Smooth muscle cell (in vitro differentiated cells): ENCODE results near the gene SLCO3A1. TPM values are rescaled to one million over a fixed set of nuclear protein-coding genes. Genes with fewer than 3 reads are reported as not detected.

Source experiments
- DNase-seq: peaks from one replicate; lab custom pipeline; 2025; ENCODE audit not compliant: unreplicated experiment; lab: John Stamatoyannopoulos, UW
- H2AFZ ChIP-seq: fragments of 200-600 bp; sonication (generic); 2 replicates; pipeline ENCODE4 v1.6.0; 2016; ENCODE audit warnings: antibody characterized with exemption, low read depth, mild to moderate bottlenecking
- H3F3A ChIP-seq: fragments of 200-600 bp; sonication (generic); 2 replicates; pipeline ENCODE4 v1.6.0; 2017; ENCODE audit warnings: antibody characterized with exemption, low read depth
- H3K27ac ChIP-seq: fragments of 200-600 bp; sonication (generic); 2 replicates; pipeline ENCODE4 v1.5.1; 2016; ENCODE audit warnings: low read depth, mild to moderate bottlenecking
- H3K27me3 ChIP-seq: fragments of 200-600 bp; sonication (generic); 2 replicates; pipeline ENCODE4 v1.6.1; 2016; ENCODE audit warnings: low read depth, mild to moderate bottlenecking
- H3K36me3 ChIP-seq: fragments of 200-600 bp; sonication (generic); 2 replicates; pipeline ENCODE4 v1.5.1; 2016; ENCODE audit warnings: low read depth
- H3K4me1 ChIP-seq: fragments of 200-600 bp; sonication (generic); 2 replicates; pipeline ENCODE4 v1.5.1; 2016; ENCODE audit warnings: low read depth
- H3K4me2 ChIP-seq: fragments of 200-600 bp; sonication (generic); 2 replicates; pipeline ENCODE4 v1.6.0; 2016; ENCODE audit warnings: mild to moderate bottlenecking
- H3K4me3 ChIP-seq: fragments of 200-600 bp; sonication (generic); 2 replicates; pipeline ENCODE4 v1.5.1; 2016; ENCODE audit warnings: mild to moderate bottlenecking
- H3K79me2 ChIP-seq: fragments of 200-600 bp; sonication (generic); 2 replicates; pipeline ENCODE4 v1.6.0; 2016; ENCODE audit warnings: low read depth, mild to moderate bottlenecking
- H3K9ac ChIP-seq: fragments of 200-600 bp; sonication (generic); 2 replicates; pipeline ENCODE4 v1.6.0; 2016; ENCODE audit warnings: low read depth
- H3K9me3 ChIP-seq: fragments of 200-600 bp; sonication (generic); replicated peaks from 2 replicates; pipeline ENCODE4 v1.5.1; 2016; ENCODE audit warnings: low read depth
- H4K20me1 ChIP-seq: fragments of 200-600 bp; sonication (generic); 2 replicates; pipeline ENCODE4 v1.6.0; 2016; ENCODE audit warnings: low read depth
- WGBS: methylation state at CpG from one replicate; pipeline ENCODE4 v1.1.7; 2016; ENCODE audit warnings: low lambda C conversion rate; 5-methylcytosine and 5-hydroxymethylcytosine counted together
- polyA plus RNA-seq: library from polyadenylated mRNA; unstranded; fragments of >200 nt; fragmentation: Nextera tagmentation; extraction: Ambion mirVana; gene quantifications from 2 replicates; pipeline ENCODE4 v1.2.1, GENCODE V29; 2016
- total RNA-seq: library from RNA; depleted of rRNA; stranded (reverse); fragments of >200 nt; gene quantifications from 2 replicates; pipeline ENCODE4 v1.2.3, GENCODE V29; 2014
- TF ChIP-seq, protein P1 (sequence below): fragments of 200-600 bp; sonication (generic); IDR thresholded peaks from 2 replicates; pipeline ENCODE4 v1.5.1; 2017; ENCODE audit warnings: borderline replicate concordance, mild to moderate bottlenecking, antibody characterized with exemption; ENCODE audit not compliant: insufficient read depth, poor library complexity, severe bottlenecking

SLCO3A1 gene
- total and polyA plus RNA-seq, 2 experiments from 2014 or later: 1.3 to 12.6 TPM

DNA sequence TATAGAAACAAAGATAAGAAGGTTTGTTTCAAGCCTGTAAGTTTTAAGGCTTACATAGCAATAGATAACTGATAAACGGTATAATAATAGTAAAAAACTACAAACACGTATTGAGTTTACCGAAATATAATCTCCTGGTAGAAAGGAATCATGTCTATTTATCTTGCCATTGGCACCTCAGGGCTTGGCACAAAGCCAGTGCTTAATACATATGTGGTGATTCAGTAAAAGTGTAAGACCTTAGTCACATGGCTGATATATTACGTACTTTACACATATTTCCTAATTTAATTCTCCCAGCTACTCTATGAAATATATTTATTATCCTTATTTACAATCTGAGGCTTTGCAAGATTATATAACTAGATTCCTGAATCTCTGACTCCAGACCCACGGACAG, 32.0 kb upstream of the SLCO3A1 start:
- no peaks in the 10 kb centered on the region for H3K36me3 ChIP-seq
- no peak overlapping the region for H2AFZ ChIP-seq
- H3K27me3 ChIP-seq: no peaks in the 10 kb centered on the region
- H3K4me2 ChIP-seq: no peak overlapping the region
- no peak overlapping the region for H3K27ac ChIP-seq
- no peaks in the 10 kb centered on the region for H3F3A ChIP-seq
- no peak for DNase-seq
- no peak overlapping the region for H3K4me3 ChIP-seq
- H3K79me2 ChIP-seq: no peaks in the 10 kb centered on the region
- WGBS: 92% methylated on average over 5 of the region's 5 CpGs
- H3K9me3 ChIP-seq: no peaks in the 10 kb centered on the region
- H3K9ac ChIP-seq: no peak overlapping the region
- no peaks in the 10 kb centered on the region for H3K4me1 ChIP-seq
- TF ChIP-seq, protein P1, sequence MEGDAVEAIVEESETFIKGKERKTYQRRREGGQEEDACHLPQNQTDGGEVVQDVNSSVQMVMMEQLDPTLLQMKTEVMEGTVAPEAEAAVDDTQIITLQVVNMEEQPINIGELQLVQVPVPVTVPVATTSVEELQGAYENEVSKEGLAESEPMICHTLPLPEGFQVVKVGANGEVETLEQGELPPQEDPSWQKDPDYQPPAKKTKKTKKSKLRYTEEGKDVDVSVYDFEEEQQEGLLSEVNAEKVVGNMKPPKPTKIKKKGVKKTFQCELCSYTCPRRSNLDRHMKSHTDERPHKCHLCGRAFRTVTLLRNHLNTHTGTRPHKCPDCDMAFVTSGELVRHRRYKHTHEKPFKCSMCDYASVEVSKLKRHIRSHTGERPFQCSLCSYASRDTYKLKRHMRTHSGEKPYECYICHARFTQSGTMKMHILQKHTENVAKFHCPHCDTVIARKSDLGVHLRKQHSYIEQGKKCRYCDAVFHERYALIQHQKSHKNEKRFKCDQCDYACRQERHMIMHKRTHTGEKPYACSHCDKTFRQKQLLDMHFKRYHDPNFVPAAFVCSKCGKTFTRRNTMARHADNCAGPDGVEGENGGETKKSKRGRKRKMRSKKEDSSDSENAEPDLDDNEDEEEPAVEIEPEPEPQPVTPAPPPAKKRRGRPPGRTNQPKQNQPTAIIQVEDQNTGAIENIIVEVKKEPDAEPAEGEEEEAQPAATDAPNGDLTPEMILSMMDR: no peak
- no peaks in the 10 kb centered on the region for H4K20me1 ChIP-seq

DNA sequence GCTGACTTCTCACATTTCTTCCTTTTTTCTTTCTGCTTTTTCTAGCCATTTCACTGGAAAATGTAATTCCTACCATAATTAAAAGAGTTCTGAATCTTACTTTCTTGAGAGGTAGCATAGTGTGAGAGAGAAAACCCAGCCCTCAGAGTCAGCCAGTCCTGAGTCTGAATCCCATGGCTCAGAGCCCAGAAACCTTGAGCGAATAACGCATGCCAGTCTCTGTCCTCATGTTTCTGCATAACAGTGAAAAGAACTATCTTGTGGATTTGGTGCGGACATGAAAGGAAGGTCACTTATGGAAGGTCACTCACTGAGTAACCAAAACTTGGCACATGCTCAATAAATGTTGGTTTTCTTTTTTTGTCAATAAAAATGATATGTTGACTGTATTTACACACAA, 29.3 kb upstream of the SLCO3A1 start:
- Histone ChIP-seq H3K79me2 (no peaks in the 10 kb centered on the region), H3K27ac (no peak overlapping the region), H4K20me1 (no peaks in the 10 kb centered on the region), H3K36me3 (no peaks in the 10 kb centered on the region), H3K4me3 (no peak overlapping the region), H2AFZ (no peak overlapping the region), H3K27me3 (no peaks in the 10 kb centered on the region), H3K9ac (no peak overlapping the region), H3K9me3 (no peaks in the 10 kb centered on the region), H3K4me2 (no peak overlapping the region), H3K4me1 (no peaks in the 10 kb centered on the region), H3F3A (no peaks in the 10 kb centered on the region)
- no peak for DNase-seq
- WGBS: 63% methylated on average over 3 of the region's 3 CpGs
- TF ChIP-seq, protein P1: no peak

DNA sequence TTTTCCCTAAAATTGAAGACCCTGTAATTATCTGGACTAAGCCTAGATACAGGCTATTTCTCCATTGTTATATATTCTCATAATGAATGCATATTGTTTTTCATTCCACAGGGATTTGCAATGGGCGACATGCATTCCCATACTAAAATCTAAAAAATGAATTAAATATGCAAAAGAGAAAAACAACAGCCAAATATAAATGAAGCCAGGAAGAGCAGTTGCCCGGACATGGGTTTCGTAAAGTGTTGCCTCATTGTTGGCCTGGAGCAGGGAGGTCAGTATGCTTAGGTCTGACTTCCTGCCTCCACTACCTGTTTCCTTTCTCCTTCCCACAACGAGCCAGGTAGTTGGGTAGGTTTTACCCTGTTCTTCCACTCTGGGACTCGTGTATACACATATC, 27.1 kb upstream of the SLCO3A1 start:
- H3K4me3 ChIP-seq: no peak overlapping the region
- no peaks in the 10 kb centered on the region for H3F3A ChIP-seq
- no peaks in the 10 kb centered on the region for H3K36me3 ChIP-seq
- TF ChIP-seq, protein P1: no peak
- no peaks in the 10 kb centered on the region for H3K79me2 ChIP-seq
- H3K27ac ChIP-seq: no peak overlapping the region
- H3K27me3 ChIP-seq: no peaks in the 10 kb centered on the region
- H3K9me3 ChIP-seq: no peaks in the 10 kb centered on the region
- no peaks in the 10 kb centered on the region for H3K4me1 ChIP-seq
- no peak overlapping the region for H3K9ac ChIP-seq
- no peak overlapping the region for H2AFZ ChIP-seq
- H3K4me2 ChIP-seq: no peak overlapping the region
- 79% methylated on average over 5 of the region's 5 CpGs for WGBS
- no peaks in the 10 kb centered on the region for H4K20me1 ChIP-seq
- no peak for DNase-seq

DNA sequence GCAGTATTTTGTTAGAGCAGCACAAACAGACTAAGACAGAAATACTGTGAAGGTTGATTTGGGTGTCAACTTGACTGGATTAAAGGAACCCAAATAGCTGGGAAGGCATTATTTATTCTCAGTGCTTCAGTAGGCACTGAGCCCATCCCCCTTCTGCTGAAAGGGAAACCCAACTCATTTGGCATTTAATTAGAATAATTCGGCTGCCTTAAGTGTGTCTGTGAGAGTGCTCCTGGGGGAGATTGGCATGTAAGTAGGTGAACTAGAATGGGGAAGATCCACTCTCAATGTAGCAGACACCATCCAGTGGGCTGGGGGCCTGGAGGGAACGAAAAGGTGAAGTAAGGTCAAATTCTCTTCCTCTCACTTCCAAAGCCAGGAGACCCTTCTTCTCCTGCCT, 20.5 kb upstream of the SLCO3A1 start:
- Histone ChIP-seq H3K27me3 (no peaks in the 10 kb centered on the region), H3K4me3 (no peak overlapping the region), H3K27ac (no peak overlapping the region), H3F3A (no peaks in the 10 kb centered on the region), H3K9ac (no peak overlapping the region), H3K79me2 (no peaks in the 10 kb centered on the region), H2AFZ (no peak overlapping the region), H3K4me2 (no peak overlapping the region), H3K36me3 (no peaks in the 10 kb centered on the region), H3K4me1 (no peaks in the 10 kb centered on the region), H4K20me1 (no peaks in the 10 kb centered on the region), H3K9me3 (no peaks in the 10 kb centered on the region)
- WGBS: 87% methylated on average over 2 of the region's 2 CpGs
- no peak for DNase-seq
- TF ChIP-seq, protein P1: no peak
